WTC11 (cell line): ENCODE data around the gene PFDN5. TPM values are rescaled to one million over a fixed set of nuclear protein-coding genes. Genes with fewer than 3 reads are reported as not detected.
"Not testable (repeated sequence)": the region's sequence is repeated elsewhere in the genome, so short reads cannot be mapped to it uniquely, and the experiment has no call there.

Source experiments
- ATAC-seq: fragments of 200-7000 bp; cut with Tn5 transposase; 2 replicates; pipeline ENCODE4 v1.10.0; 2021; ENCODE audit warnings: mild to moderate bottlenecking, moderate library complexity
- CTCF ChIA-PET: fragments of 300-600 bp; sonication (Branson Sonifier 250); formaldehyde crosslinking; loops from one replicate; lab custom pipeline; 2021; ENCODE audit warnings: antibody characterized with exemption; lab: Charles Lee
- POLR2A ChIA-PET: fragments of 350-600 bp; sonication (Branson Sonifier 250); formaldehyde crosslinking; loops from one replicate; lab custom pipeline; 2021; ENCODE audit warnings: antibody characterized with exemption; lab: Charles Lee
- DNase-seq: peaks from one replicate; pipeline ENCODE4 v3.0.0; 2021; ENCODE audit warnings: low spot score
- H3K27ac Mint-ChIP-seq: 2 replicates; pipeline ENCODE4 v1.8.0; 2021; ENCODE audit warnings: mixed read lengths
- H3K27me3 Mint-ChIP-seq: 2 replicates; pipeline ENCODE4 v1.8.0; 2021; ENCODE audit warnings: low read depth, mild to moderate bottlenecking, moderate library complexity, mixed read lengths
- H3K36me3 Mint-ChIP-seq: 2 replicates; pipeline ENCODE4 v1.8.0; 2021; ENCODE audit warnings: mixed read lengths
- H3K4me1 Mint-ChIP-seq: 2 replicates; pipeline ENCODE4 v1.8.0; 2022; ENCODE audit warnings: mixed read lengths
- H3K4me3 Mint-ChIP-seq: 2 replicates; pipeline ENCODE4 v1.8.0; 2021; ENCODE audit warnings: mild to moderate bottlenecking, moderate library complexity, mixed read lengths
- H3K9me3 Mint-ChIP-seq: 2 replicates; pipeline ENCODE4 v1.8.0; 2021; ENCODE audit warnings: mixed read lengths
- FOXP1 ChIP-seq: sonication (generic); formaldehyde crosslinking; IDR thresholded peaks from 2 replicates; pipeline ENCODE4 v1.8.0; 2022; ENCODE audit warnings: missing genetic modification reagents, mild to moderate bottlenecking, moderate library complexity, borderline replicate concordance
- FOXP4 ChIP-seq: sonication (generic); formaldehyde crosslinking; IDR thresholded peaks from 2 replicates; pipeline ENCODE4 v1.8.0; 2022; ENCODE audit warnings: mild to moderate bottlenecking, missing genetic modification reagents
- HMGA2 ChIP-seq: fragments of 250-450 bp; sonication (Bioruptor Pico); IDR thresholded peaks from 2 replicates; pipeline ENCODE4 v1.4.0; 2021; ENCODE audit warnings: mild to moderate bottlenecking, moderate library complexity
- HMGXB4 ChIP-seq: sonication (generic); formaldehyde crosslinking; IDR thresholded peaks from 2 replicates; pipeline ENCODE4 v1.8.1; 2023; ENCODE audit warnings: mild to moderate bottlenecking, moderate library complexity, missing genetic modification reagents
- IRF2 ChIP-seq: sonication (generic); formaldehyde crosslinking; IDR thresholded peaks from 2 replicates; pipeline ENCODE4 v1.8.0; 2022; ENCODE audit warnings: low read depth, missing genetic modification reagents, borderline replicate concordance
- RELA ChIP-seq: sonication (generic); formaldehyde crosslinking; IDR thresholded peaks from 2 replicates; pipeline ENCODE4 v1.8.1; 2022; ENCODE audit warnings: missing genetic modification reagents, mild to moderate bottlenecking, borderline replicate concordance
- STAT6 ChIP-seq: sonication (generic); formaldehyde crosslinking; conservative IDR thresholded peaks from 2 replicates; pipeline ENCODE4 v1.8.1; 2023; ENCODE audit warnings: mild to moderate bottlenecking, low read depth, missing genetic modification reagents, moderate library complexity
- TP53 ChIP-seq: sonication (generic); formaldehyde crosslinking; IDR thresholded peaks from 2 replicates; pipeline ENCODE4 v1.8.1; 2023; ENCODE audit warnings: mild to moderate bottlenecking, missing genetic modification reagents
- ZBTB43 ChIP-seq: sonication (generic); formaldehyde crosslinking; IDR thresholded peaks from 2 replicates; pipeline ENCODE4 v1.8.1; 2023; ENCODE audit warnings: mild to moderate bottlenecking, missing genetic modification reagents
- ZNF121 ChIP-seq: sonication (generic); formaldehyde crosslinking; IDR thresholded peaks from 2 replicates; pipeline ENCODE4 v1.8.0; 2023; ENCODE audit warnings: missing genetic modification reagents
- total RNA-seq: library from RNA; stranded (reverse); gene quantifications from 3 replicates; pipeline ENCODE4 v1.2.3, GENCODE V29; 2021

PFDN5 gene
- total RNA-seq, 1 experiment from 2014 or later: 263 TPM

GRCh38 chr12:53327435-53328042 is 32.2 kb downstream of the PFDN5 start (continued):
- TF ChIP-seq STAT6 (CRISPR knock-in tag): no peak

- Mint-ChIP-seq H3K4me3 (no peak overlapping the region), H3K36me3 (no peaks in the 10 kb centered on the region), H3K27me3 (peaks cover 74% of the 10 kb centered on the region), H3K9me3 (no peaks in the 10 kb centered on the region), H3K27ac (no peak overlapping the region), H3K4me1 (peaks cover 21% of the 10 kb centered on the region)
- TF ChIP-seq FOXP1: 0 out of 2 replicates have a peak, but pooled peaks have one; percentile 30
- TF ChIP-seq TP53 (CRISPR knock-in tag): no peak
- no peak for TF ChIP-seq ZNF121 (CRISPR knock-in tag)
- no peak for TF ChIP-seq ZBTB43 (CRISPR knock-in tag)
- DNase-seq (peak; percentile 70), ATAC-seq (peak; percentile 72)
- ChIA-PET POLR2A (interaction anchor here (1.0 kb wide), 1 partner anchor 33 kb away, joined by 3 read pairs; the partner anchor contains the start of gene PFDN5), CTCF (interaction anchor here (0.7 to 9.5 kb wide), 19 partner anchors 8 to 184 kb away, joined by 3 to 148 read pairs (median 4); partner anchors contain the start of genes NPFF, PRR13, SP7 and TARBP2)
Observed at GRCh38 chr12:53328043-53328435, 32.7 kb downstream of the PFDN5 start.

- ATAC-seq: no peak
- Mint-ChIP-seq H3K36me3 (no peaks in the 10 kb centered on the region), H3K9me3 (no peaks in the 10 kb centered on the region), H3K4me3 (no peak overlapping the region), H3K4me1 (peaks cover 10% of the 10 kb centered on the region), H3K27ac (no peak overlapping the region), H3K27me3 (peaks cover 66% of the 10 kb centered on the region)
- DNase-seq: no peak
- POLR2A ChIA-PET: no interaction called here
- CTCF ChIA-PET: interaction anchor here (1.7 to 2.1 kb wide), 2 partner anchors 9 to 133 kb away, joined by 7 to 10 read pairs; partner anchors contain the start of gene AAAS
- no peak for TF ChIP-seq FOXP4 (CRISPR knock-in tag)
- no peak for TF ChIP-seq IRF2 (CRISPR knock-in tag)
- TF ChIP-seq HMGA2 (CRISPR knock-in tag): no peak
- TF ChIP-seq RELA (CRISPR knock-in tag): no peak
- no peak for TF ChIP-seq HMGXB4 (CRISPR knock-in tag)
Observed at GRCh38 chr12:53330671-53331070, 35.3 kb downstream of the PFDN5 start.

- POLR2A ChIA-PET, H3K4me3 Mint-ChIP-seq, H3K36me3 Mint-ChIP-seq, ATAC-seq, H3K9me3 Mint-ChIP-seq, H3K27ac Mint-ChIP-seq, DNase-seq: not testable (repeated sequence)
- TF ChIP-seq ZNF121 (CRISPR knock-in tag): peak; percentile 86; the same call in 1 of the 2 replicates
- Mint-ChIP-seq H3K27me3 (peaks cover 61% of the 10 kb centered on the region), H3K4me1 (peaks cover 11% of the 10 kb centered on the region)
- CTCF ChIA-PET: interaction anchor here (0.5 to 2.6 kb wide), 3 partner anchors 11 to 150 kb away, joined by 3 to 15 read pairs (median 4); partner anchors contain the start of gene AAAS
Observed at GRCh38 chr12:53332339-53332738, 37.0 kb downstream of the PFDN5 start.
